Neural progenitor cell (in vitro differentiated cells): ENCODE data around the gene ELL.

ENCODE experiments used
- EZH2 ChIP-seq: fragments of 200-600 bp; sonication (generic); IDR thresholded peaks from 2 replicates; pipeline ENCODE4 v1.6.1; 2017; ENCODE audit warnings: antibody characterized with exemption, mild to moderate bottlenecking, moderate library complexity
- EZH2phosphoT487 ChIP-seq: fragments of 200-600 bp; sonication (generic); IDR thresholded peaks from 2 replicates; pipeline ENCODE4 v1.6.1; 2017; ENCODE audit warnings: antibody characterized with exemption
- TF ChIP-seq, protein P1 (sequence below): fragments of 200-600 bp; sonication (generic); IDR thresholded peaks from 2 replicates; pipeline ENCODE4 v1.5.1; 2017; ENCODE audit warnings: antibody characterized with exemption, mild to moderate bottlenecking

DNA sequence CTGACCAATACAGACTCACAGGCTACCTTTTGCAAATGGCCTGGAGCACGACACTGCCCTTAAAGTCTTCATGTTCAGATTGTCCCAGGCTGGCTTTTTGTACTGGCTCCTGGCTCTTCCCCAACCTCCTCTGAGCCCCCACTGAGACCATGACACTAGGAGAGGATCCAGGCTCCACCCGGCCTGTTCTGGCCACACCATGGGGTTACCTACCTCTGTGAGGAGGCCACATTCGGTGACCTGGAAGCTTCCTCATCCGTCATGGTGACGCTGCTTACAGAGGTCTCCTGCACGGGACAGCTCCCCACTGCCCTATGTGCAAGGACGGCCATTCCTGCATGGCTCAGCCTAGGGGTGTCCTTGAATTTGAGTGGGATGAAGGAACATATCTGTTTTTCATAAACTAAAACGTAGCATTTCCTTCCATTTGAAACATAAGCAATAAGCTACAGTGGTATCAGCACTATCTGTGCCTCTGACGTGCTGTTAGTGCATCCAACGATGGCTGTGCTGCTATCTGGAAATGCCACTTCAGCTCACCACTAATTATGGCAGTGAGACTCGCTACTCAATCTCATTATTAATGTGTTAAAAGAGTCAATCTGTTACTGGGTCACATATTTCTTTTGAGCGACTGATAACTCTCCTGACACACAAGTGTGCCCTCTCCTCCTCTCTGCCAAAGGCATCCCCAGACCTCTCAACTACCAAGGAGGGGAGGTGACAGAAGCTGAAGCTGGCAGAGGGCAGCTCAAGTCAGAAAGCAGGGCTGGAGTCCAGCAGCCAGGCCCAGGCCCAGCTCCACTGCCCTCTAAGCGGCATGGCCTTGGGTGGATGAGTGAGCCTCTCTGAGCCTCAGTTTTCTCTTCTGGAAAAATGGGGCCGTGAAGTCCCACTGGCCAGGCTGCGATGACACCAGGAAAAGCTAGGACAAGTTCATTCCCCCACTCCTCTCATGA is 29.6 kb downstream of the ELL start:
- TF ChIP-seq, protein P1, sequence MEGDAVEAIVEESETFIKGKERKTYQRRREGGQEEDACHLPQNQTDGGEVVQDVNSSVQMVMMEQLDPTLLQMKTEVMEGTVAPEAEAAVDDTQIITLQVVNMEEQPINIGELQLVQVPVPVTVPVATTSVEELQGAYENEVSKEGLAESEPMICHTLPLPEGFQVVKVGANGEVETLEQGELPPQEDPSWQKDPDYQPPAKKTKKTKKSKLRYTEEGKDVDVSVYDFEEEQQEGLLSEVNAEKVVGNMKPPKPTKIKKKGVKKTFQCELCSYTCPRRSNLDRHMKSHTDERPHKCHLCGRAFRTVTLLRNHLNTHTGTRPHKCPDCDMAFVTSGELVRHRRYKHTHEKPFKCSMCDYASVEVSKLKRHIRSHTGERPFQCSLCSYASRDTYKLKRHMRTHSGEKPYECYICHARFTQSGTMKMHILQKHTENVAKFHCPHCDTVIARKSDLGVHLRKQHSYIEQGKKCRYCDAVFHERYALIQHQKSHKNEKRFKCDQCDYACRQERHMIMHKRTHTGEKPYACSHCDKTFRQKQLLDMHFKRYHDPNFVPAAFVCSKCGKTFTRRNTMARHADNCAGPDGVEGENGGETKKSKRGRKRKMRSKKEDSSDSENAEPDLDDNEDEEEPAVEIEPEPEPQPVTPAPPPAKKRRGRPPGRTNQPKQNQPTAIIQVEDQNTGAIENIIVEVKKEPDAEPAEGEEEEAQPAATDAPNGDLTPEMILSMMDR, result no peak
- TF ChIP-seq EZH2 (no peak), EZH2phosphoT487 (no peak)
